H9 (cell line): ENCODE measurements around the gene SAMD14. TPM values are rescaled to one million over a fixed set of nuclear protein-coding genes. Genes with fewer than 3 reads are reported as not detected.

ENCODE experiments used
- DNase-seq: peaks from one replicate; pipeline ENCODE4 v3.0.0-alpha.2; 2017
- H2AFZ ChIP-seq: one replicate; pipeline ENCODE4 v1.6.1; 2013; ENCODE audit warnings: mild to moderate bottlenecking, low read length, control low read depth, moderate library complexity
- H2AK5ac ChIP-seq: 2 replicates; pipeline ENCODE4 v1.6.1; 2013; ENCODE audit warnings: low read length, control low read depth, mixed read lengths; ENCODE audit not compliant: insufficient read length
- H2BK120ac ChIP-seq: one replicate; pipeline ENCODE4 v1.6.1; 2013; ENCODE audit warnings: low read depth, mild to moderate bottlenecking, low read length, control low read depth, inconsistent platforms; ENCODE audit not compliant: poor library complexity, severe bottlenecking
- H2BK12ac ChIP-seq: 2 replicates; pipeline ENCODE4 v1.6.1; 2013; ENCODE audit warnings: low read length, control low read depth, mixed read lengths, low read depth; ENCODE audit not compliant: insufficient read length
- H2BK15ac ChIP-seq: 2 replicates; pipeline ENCODE4 v1.6.1; 2013; ENCODE audit warnings: low read depth, low read length, control low read depth
- H2BK20ac ChIP-seq: one replicate; pipeline ENCODE4 v1.6.1; 2013; ENCODE audit warnings: low read depth, mild to moderate bottlenecking, low read length, control low read depth, inconsistent platforms; ENCODE audit not compliant: poor library complexity, severe bottlenecking
- H2BK5ac ChIP-seq: 2 replicates; pipeline ENCODE4 v1.6.1; 2013; ENCODE audit warnings: low read length, control low read depth, mixed read lengths; ENCODE audit not compliant: insufficient read length
- H3K14ac ChIP-seq: 2 replicates; pipeline ENCODE4 v1.6.1; 2013; ENCODE audit warnings: low read length, control low read depth; ENCODE audit not compliant: insufficient read depth
- H3K18ac ChIP-seq: 2 replicates; pipeline ENCODE4 v1.6.1; 2013; ENCODE audit warnings: low read depth, mild to moderate bottlenecking, mixed read lengths, low read length, control low read depth; ENCODE audit not compliant: insufficient read length
- H3K23ac ChIP-seq: 2 replicates; pipeline ENCODE4 v1.6.1; 2013; ENCODE audit warnings: low read length, control low read depth, mixed read lengths, low read depth; ENCODE audit not compliant: insufficient read length
- H3K23me2 ChIP-seq: 2 replicates; pipeline ENCODE4 v1.6.1; 2013; ENCODE audit warnings: low read depth, mild to moderate bottlenecking, mixed read lengths, low read length, control low read depth; ENCODE audit not compliant: insufficient read length, poor library complexity, severe bottlenecking
- H3K27ac ChIP-seq: 2 replicates; pipeline ENCODE4 v1.5.1; 2013; ENCODE audit warnings: low read length, control low read depth, mixed read lengths, low read depth; ENCODE audit not compliant: insufficient read length
- H3K27me3 ChIP-seq: 2 replicates; pipeline ENCODE4 v1.6.1; 2013; ENCODE audit warnings: low read length, control low read depth, inconsistent platforms; ENCODE audit not compliant: insufficient read depth
- H3K4ac ChIP-seq: 2 replicates; pipeline ENCODE4 v1.6.1; 2013; ENCODE audit warnings: low read depth, mild to moderate bottlenecking, control low read depth, inconsistent platforms, low read length, moderate library complexity
- H3K4me1 ChIP-seq: 2 replicates; pipeline ENCODE4 v1.6.1; 2013; ENCODE audit warnings: low read length, control low read depth, inconsistent platforms; ENCODE audit not compliant: insufficient read depth
- H3K4me2 ChIP-seq: 2 replicates; pipeline ENCODE4 v1.6.1; 2013; ENCODE audit warnings: low read length, control low read depth, mixed read lengths; ENCODE audit not compliant: insufficient read length, insufficient read depth
- H3K56ac ChIP-seq: 2 replicates; pipeline ENCODE4 v1.6.1; 2013; ENCODE audit warnings: low read depth, mild to moderate bottlenecking, mixed read lengths, low read length, control low read depth; ENCODE audit not compliant: insufficient read length
- H3K79me1 ChIP-seq: 2 replicates; pipeline ENCODE4 v1.6.1; 2013; ENCODE audit warnings: low read depth, mild to moderate bottlenecking, moderate library complexity, low read length, control low read depth, inconsistent platforms; ENCODE audit not compliant: insufficient read depth, poor library complexity, severe bottlenecking
- H3K79me2 ChIP-seq: 2 replicates; pipeline ENCODE4 v1.6.1; 2013; ENCODE audit warnings: low read length, control low read depth, inconsistent platforms; ENCODE audit not compliant: insufficient read depth
- H3K9ac ChIP-seq: 2 replicates; pipeline ENCODE4 v1.6.1; 2013; ENCODE audit warnings: low read length, control low read depth, mixed read lengths; ENCODE audit not compliant: insufficient read length; ENCODE audit errors: extremely low read depth
- H3K9me3 ChIP-seq: one replicate; pipeline ENCODE4 v1.6.1; 2013; ENCODE audit warnings: low read depth, low read length, inconsistent platforms; ENCODE audit not compliant: control insufficient read depth
- H3T11ph ChIP-seq: one replicate; pipeline ENCODE4 v1.6.1; 2013; ENCODE audit warnings: mild to moderate bottlenecking, low read length, control low read depth, inconsistent platforms
- H4K20me1 ChIP-seq: one replicate; pipeline ENCODE4 v1.6.1; 2013; ENCODE audit not compliant: control insufficient read depth, insufficient read length, insufficient read depth
- H4K5ac ChIP-seq: 2 replicates; pipeline ENCODE4 v1.6.1; 2013; ENCODE audit warnings: low read depth, mild to moderate bottlenecking, mixed read lengths, low read length, control low read depth; ENCODE audit not compliant: insufficient read length
- H4K8ac ChIP-seq: replicated peaks from 2 replicates; pipeline ENCODE4 v1.6.1; 2013; ENCODE audit warnings: low read length, control low read depth, mixed read lengths, low read depth; ENCODE audit not compliant: insufficient read length
- H4K91ac ChIP-seq: 2 replicates; pipeline ENCODE4 v1.6.1; 2013; ENCODE audit warnings: low read depth, mild to moderate bottlenecking, moderate library complexity, mixed read lengths, low read length, control low read depth; ENCODE audit not compliant: insufficient read length
- H3K27ac Mint-ChIP-seq, 3 experiments: 2 replicates in 2 of 3; 3 replicates in 1 of 3; pipeline ENCODE4 v1.8.0; 2020 to 2021; ENCODE audit warnings: mixed read lengths in 3 of 3, mild to moderate bottlenecking in 1 of 3, moderate library complexity in 1 of 3
- H3K27me3 Mint-ChIP-seq: 2 replicates; pipeline ENCODE4 v1.8.0; 2021; ENCODE audit warnings: low read depth, mild to moderate bottlenecking, moderate library complexity, mixed read lengths
- H3K36me3 Mint-ChIP-seq, 3 experiments: 2 replicates in 2 of 3; 3 replicates in 1 of 3; pipeline ENCODE4 v1.8.0; 2020 to 2021; ENCODE audit warnings: low read depth in 3 of 3, mixed read lengths in 3 of 3; ENCODE audit not compliant: insufficient read depth in 1 of 3
- H3K4me1 Mint-ChIP-seq, 2 experiments: 2 replicates each; pipeline ENCODE4 v1.8.0; 2020; ENCODE audit warnings: mixed read lengths in 2 of 2
- H3K4me3 Mint-ChIP-seq, 2 experiments: 2 replicates in 1 of 2; 3 replicates in 1 of 2; pipeline ENCODE4 v1.8.0; 2020 to 2021; ENCODE audit warnings: mild to moderate bottlenecking in 2 of 2, mixed read lengths in 2 of 2, moderate library complexity in 1 of 2
- H3K9me3 Mint-ChIP-seq, 2 experiments: 2 replicates in 1 of 2; 3 replicates in 1 of 2; pipeline ENCODE4 v1.8.0; 2020; ENCODE audit warnings: mild to moderate bottlenecking in 2 of 2, mixed read lengths in 2 of 2, moderate library complexity in 1 of 2
- CTCF ChIP-seq: fragments of 200-600 bp; sonication (generic); conservative IDR thresholded peaks from 3 replicates; pipeline ENCODE4 v1.8.0; 2021; ENCODE audit warnings: antibody characterized with exemption, mild to moderate bottlenecking
- WGBS: extraction: QIAGEN DNeasy Blood & Tissue Kit; methylation state at CpG from one replicate; pipeline ENCODE4 v1.1.7; 2013; ENCODE audit warnings: missing lambda C conversion rate, low lambda C conversion rate, mixed read lengths; ENCODE audit not compliant: insufficient read length; ENCODE audit errors: extremely low coverage; 5-methylcytosine and 5-hydroxymethylcytosine counted together
- total RNA-seq: library from RNA; stranded (reverse); gene quantifications from 2 replicates; pipeline ENCODE4 v1.2.1, GENCODE V29; 2021

The SAMD14 gene
- total RNA-seq, 1 experiment from 2014 or later, result 5.9 TPM

- no peak overlapping the region for H2AFZ ChIP-seq
Observed at GRCh38 chr17:50117202-50118051, 12.5 kb downstream of the SAMD14 start.

More at GRCh38 chr17:50117202-50118051, 12.5 kb downstream of the SAMD14 start:
- no peak overlapping the region; a peak in 1 of 7 replicates for H3K27ac Mint-ChIP-seq
- Histone ChIP-seq H4K8ac (no peak overlapping the region), H3K4ac (no peak overlapping the region), H4K91ac (no peak overlapping the region), H3K79me1 (no peaks in the 10 kb centered on the region), H2BK120ac (no peak overlapping the region), H2AK5ac (no peak overlapping the region), H3K4me2 (peak overlapping the region; percentile 36), H4K20me1 (no peaks in the 10 kb centered on the region), H3K23me2 (no peaks in the 10 kb centered on the region), H3K14ac (0 out of 2 replicates have a peak overlapping the region, but pooled peaks have one; percentile 38), H3K9me3 (no peaks in the 10 kb centered on the region), H3K23ac (no peak overlapping the region), H3K9ac (no peak overlapping the region), H2BK5ac (no peak overlapping the region), H3K56ac (no peak overlapping the region), H2BK15ac (no peak overlapping the region), H4K5ac (no peak overlapping the region), H3K18ac (peak overlapping the region; percentile 16), H3T11ph (no peak overlapping the region), H3K27me3 (no peaks in the 10 kb centered on the region; the same call in 1 of the 2 replicates), H3K79me2 (no peaks in the 10 kb centered on the region), H3K27ac (no peak overlapping the region), H3K4me1 (peaks cover 9% of the 10 kb centered on the region; the same call in 1 of the 2 replicates), H2BK20ac (no peak overlapping the region), H2BK12ac (no peak overlapping the region)
- H3K4me3 Mint-ChIP-seq, result peak overlapping the region; percentile 48 to 65
- peak; percentile 90 for DNase-seq
- H3K36me3 Mint-ChIP-seq, result peaks cover 0 to 10% (median 2%) of the 10 kb centered on the region in 3 experiments; a peak in 2 of 7 replicates
- peaks cover 60% of the 10 kb centered on the region for H3K27me3 Mint-ChIP-seq
- H3K4me1 Mint-ChIP-seq, result peaks cover 15 to 27% of the 10 kb centered on the region in 2 experiments
- H3K9me3 Mint-ChIP-seq, result no peaks in the 10 kb centered on the region; a peak in 1 of 5 replicates
- WGBS, result no CpG with 5 or more reads among the region's 64 CpGs
- TF ChIP-seq CTCF, result peak; percentile 75
